ENCODE measurements around the gene TERC.

- TF ChIP-seq, protein P1, sequence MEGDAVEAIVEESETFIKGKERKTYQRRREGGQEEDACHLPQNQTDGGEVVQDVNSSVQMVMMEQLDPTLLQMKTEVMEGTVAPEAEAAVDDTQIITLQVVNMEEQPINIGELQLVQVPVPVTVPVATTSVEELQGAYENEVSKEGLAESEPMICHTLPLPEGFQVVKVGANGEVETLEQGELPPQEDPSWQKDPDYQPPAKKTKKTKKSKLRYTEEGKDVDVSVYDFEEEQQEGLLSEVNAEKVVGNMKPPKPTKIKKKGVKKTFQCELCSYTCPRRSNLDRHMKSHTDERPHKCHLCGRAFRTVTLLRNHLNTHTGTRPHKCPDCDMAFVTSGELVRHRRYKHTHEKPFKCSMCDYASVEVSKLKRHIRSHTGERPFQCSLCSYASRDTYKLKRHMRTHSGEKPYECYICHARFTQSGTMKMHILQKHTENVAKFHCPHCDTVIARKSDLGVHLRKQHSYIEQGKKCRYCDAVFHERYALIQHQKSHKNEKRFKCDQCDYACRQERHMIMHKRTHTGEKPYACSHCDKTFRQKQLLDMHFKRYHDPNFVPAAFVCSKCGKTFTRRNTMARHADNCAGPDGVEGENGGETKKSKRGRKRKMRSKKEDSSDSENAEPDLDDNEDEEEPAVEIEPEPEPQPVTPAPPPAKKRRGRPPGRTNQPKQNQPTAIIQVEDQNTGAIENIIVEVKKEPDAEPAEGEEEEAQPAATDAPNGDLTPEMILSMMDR (conservative IDR thresholded peaks at IDR 0.05; ENCODE audit: low read length), result no peak
- no peak for TF ChIP-seq EZH2phosphoT487 (IDR thresholded peaks at IDR 0.05; ENCODE audit: borderline replicate concordance)
These were observed 27.5 kb upstream of the TERC start for GRCh38 chr3:169792359-169792758.

Measured in Loucy (cell line).